ENCODE data around the gene CFAP68. TPM values are rescaled to one million over a fixed set of nuclear protein-coding genes. Genes with fewer than 3 reads are reported as not detected.

The CFAP68 gene
- total and polyA plus RNA-seq, 2 of the 13 experiments (the other 11 are each of a cell fraction or from before 2014, with no cell fraction given) = 22.2 to 25.6 TPM

DNA sequence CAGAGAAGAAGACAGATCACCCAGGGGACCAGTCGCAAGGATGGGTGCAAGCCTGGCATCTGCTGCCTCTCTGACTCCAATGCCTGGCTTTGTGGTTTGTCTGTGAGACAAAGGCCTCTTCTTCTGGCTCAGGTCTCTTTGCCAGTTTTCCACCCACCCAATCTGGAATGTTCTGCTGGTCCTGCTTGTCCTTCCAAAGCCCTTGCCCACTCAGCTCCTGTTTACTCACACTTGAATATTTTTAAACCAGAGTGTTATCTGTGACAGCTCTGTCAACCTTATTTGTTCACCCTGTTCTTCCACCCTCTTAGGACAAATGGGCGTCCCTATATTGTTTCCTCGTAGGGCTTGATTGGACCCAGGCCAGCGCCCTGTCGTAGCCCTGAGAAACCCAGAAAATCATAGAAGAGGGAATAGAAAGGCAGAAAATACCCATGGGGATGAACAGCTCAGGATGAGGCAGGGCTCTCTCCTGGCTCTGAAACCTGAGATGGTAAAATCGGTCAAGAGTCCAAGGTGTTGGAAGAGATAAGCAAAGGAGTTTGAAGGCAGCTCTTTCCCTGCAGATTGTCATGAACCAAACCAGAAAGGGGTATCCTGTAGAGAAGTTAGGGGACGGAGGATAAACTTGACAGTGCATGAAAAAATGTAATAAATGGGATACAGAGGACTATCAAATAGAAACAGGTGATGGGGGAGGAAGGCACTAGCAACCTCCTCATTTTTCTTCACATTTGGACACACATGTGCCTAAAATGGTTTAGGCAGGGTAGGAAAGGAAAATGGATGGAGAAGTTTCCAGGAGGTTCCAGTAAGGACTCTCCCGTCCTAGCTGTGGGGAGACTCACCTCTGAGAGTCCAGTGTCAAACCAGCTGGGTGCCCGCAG is 31.6 kb downstream of the CFAP68 start (continued):
- no peak for TF ChIP-seq ZBTB8A (CRISPR knock-in tag; IDR thresholded peaks at IDR 0.05; ENCODE audit: borderline replicate concordance, low read depth)

- no TSS peak for BruUV-seq (replicated peaks)
- H3K4me3 ChIP-seq (replicated peaks in 1 of 3; ENCODE audit: insufficient read depth in 1 of 3, low read depth in 2 of 3, low read length in 3 of 3) = peak within 1 kb of the TSS in 1 of 3 experiments; percentile 17; a peak in 1 of 6 replicates
- DNase-seq (ENCODE audit: low spot score) = peak; percentile 32
These were observed 32.4 kb downstream of the CFAP68 start, which contains the start of gene CRYAB for GRCh38 chr11:111911563-111912401. Gene CRYAB, minus strand, starts transcription at chr11:111911770. Its CDS starts 46 bp downstream, at chr11:111911724.

More at GRCh38 chr11:111911563-111912401, 32.4 kb downstream of the CFAP68 start, which contains the start of gene CRYAB:
- ATAC-seq (peak; percentile 46), FAIRE-seq (no peak)
- TF ChIP-seq ZNF652 (CRISPR knock-in tag; IDR thresholded peaks at IDR 0.05; ENCODE audit: borderline replicate concordance, low read depth) (peak; percentile 79), CBFB (CRISPR knock-in tag; IDR thresholded peaks at IDR 0.05) (no peak)
- Histone ChIP-seq H3K79me2 (ENCODE audit: insufficient read depth, low read length) (no peaks in the 10 kb centered on the region), H3K9ac (ENCODE audit: insufficient read depth, low read depth, low read length) (no peak within 1 kb of the TSS), H2AFZ (ENCODE audit: low read length) (no peak within 1 kb of the TSS), H3K4me1 (ENCODE audit: insufficient read depth, low read length) (peaks cover 50% of the 10 kb centered on the region), H3K27ac (ENCODE audit: extremely low read length, insufficient read depth, low read length) (no peak within 1 kb of the TSS), H4K20me1 (ENCODE audit: insufficient read depth, low read length) (no peaks in the 10 kb centered on the region), H3K36me3 (replicated peaks in 1 of 2; ENCODE audit: control insufficient read depth in 1 of 2, insufficient read depth in 2 of 2, low read length in 2 of 2) (no peaks in the 10 kb centered on the region), H3K27me3 (ENCODE audit: control insufficient read depth in 1 of 2, insufficient read depth in 2 of 2, low read length in 2 of 2) (no peaks in the 10 kb centered on the region; a peak in 1 of 5 replicates), H3K4me2 (ENCODE audit: low read depth, low read length) (peak within 1 kb of the TSS; percentile 65), H3K9me3 (ENCODE audit: low read length) (no peaks in the 10 kb centered on the region)
- ChIA-PET CTCF (ENCODE audit: low intra/inter-chr PET ratio, low total read pairs) (no interaction called here), POLR2A (interaction anchor here (1.5 kb wide), 1 partner anchor 15 kb away, joined by 5 read pairs; no protein-coding TSS in a partner anchor)
- intact Hi-C loops (cut with micrococcal nuclease; ENCODE audit: unreplicated experiment) (loop anchor here (1.0 kb wide), 1 partner anchor 32 kb away; the partner anchor contains the start of genes CFAP68 and FDXACB1), in situ Hi-C loops (cut with HindIII; ENCODE audit: extremely low pct_ligation_motif_present, low pct_unique_long_range_greater_than_20kb) (no loop called here)
- 39% methylated on average over 11 of the region's 17 CpGs for WGBS (ENCODE audit: low lambda C conversion rate)
